Daoy (cell line): ENCODE measurements around the gene DENND4B. TPM values are rescaled to one million over a fixed set of nuclear protein-coding genes. Genes with fewer than 3 reads are reported as not detected.
A peak's percentile ranks its signal among the peaks of the same experiment; 100 is the strongest.
"Not testable (repeated sequence)": the region's sequence is repeated elsewhere in the genome, so short reads cannot be mapped to it uniquely, and the experiment has no call there.

ENCODE experiments used
- DNase-seq: peaks from one replicate; pipeline ENCODE4 v3.0.0-alpha.2; 2015; ENCODE audit warnings: low read depth
- total RNA-seq: library from RNA; depleted of rRNA; stranded (reverse); fragments of >200 nt; shearing (Covaris generic); gene quantifications from 2 replicates; pipeline ENCODE4 v1.2.3, GENCODE V29; 2014

DENND4B gene
- total RNA-seq, 1 experiment from 2014 or later = 6.6 TPM

DNA sequence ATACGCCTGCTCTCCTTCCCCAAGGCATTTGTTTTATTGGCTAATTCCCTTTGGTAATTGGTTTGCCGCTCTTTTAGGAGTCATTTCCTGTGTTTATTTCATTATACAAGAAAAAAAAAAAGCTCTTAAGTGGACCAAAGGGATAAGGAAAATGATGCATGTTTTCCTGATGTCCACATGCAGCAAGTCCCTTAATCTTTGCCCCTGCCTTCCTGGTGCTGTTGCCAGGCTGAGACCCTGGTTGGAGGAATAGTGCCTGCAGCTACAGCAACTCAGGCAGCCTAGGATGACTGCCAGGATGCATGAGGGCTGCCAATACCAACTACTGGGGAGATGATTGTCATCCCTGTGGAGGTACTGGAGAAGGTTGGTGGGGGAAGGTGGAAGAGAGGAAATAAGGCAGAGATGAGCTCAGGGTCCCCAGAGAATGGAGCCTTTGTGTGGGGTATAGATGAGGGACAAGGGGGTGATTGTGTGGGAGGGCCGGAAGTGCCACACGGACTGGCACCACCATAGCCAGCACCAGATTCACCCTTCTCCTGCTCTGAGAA lies 17.7 kb downstream of the DENND4B start:
- DNase-seq = no peak

DNA sequence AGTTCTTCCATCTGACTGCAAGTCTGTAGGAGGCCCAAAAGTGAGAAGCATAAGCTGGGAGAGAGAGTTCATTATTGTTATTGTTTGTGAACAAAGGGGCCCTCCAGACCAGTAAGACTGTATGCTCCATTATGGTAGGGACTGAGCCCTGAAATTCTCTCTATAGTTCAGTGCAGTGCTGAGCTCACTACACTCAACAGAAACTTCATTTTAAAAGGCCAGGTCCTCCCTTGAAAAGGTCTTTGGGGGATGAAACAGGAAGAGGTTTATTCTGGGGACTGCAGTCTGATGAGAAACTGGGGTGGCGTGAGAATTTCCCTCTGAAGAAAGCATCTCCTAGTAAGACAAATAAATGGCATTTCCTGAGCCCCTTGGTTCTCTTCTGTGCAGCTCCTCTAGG lies 18.3 kb downstream of the DENND4B start:
- no peak for DNase-seq

DNA sequence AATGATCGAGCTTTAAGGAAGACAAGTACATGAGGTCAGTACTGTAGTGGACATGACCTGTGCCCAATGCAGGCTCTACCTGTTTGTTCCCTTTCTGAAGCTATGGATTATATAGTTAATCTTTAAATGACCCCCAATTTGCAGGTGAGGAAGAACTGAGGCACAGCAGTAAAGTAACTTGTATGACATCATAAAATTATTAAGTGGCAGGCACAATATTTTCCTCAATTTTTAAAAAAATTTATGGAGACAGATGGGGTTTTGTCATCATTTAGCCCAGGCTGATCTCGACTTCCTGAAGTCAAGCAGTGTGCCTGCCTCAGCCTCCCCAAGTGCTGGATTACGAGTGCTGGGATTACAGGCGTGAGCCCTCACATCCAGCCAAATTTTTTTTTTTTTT lies 20.1 kb downstream of the DENND4B start:
- DNase-seq = no peak

DNA sequence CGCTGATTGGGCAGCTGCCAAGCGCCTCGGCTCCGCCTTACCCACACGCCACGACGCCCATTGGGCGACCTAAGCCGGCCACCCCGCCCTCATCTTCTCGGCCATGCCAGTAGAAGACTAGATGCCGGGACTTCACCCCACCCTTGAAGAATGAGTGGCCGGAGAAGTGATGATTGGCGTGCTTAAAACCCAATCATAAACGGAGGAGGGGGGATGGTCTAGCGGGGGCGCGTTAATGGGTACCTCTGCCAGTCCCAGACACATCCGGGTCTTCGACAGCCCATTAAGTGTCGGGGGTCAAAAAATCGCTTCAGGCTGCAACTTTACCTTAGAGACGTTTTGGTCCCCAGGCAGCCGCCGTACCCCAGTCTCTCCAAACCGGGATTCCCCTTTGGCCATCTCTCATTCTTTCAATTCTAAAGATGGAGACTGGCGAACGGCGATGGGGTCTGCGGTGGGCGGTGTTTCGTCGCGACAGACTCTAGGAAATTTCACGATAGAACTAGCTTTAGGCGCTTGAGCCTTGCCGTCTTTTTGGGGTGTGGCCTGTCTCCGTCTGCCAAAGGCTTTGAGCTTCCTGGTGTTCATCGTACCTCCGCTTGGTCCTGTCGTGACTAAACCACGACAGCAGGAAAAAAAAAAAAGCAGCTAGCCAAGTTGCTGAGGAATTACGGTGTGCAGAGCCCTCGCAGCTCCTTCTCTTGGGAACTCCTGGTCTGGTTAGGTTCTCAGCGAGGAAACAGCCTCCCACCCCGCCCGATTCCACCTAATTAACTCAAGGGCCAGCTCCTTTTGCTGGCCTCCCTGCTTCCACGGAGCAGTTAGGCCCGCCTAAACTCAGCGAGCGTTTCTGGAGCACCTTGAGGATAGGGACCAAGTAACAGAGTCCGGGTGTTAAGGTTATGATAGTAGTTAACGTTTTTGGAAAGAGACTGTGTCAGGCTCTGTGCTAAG lies 23.3 kb downstream of the DENND4B start, which contains the start of gene GATAD2B:
GATAD2B (minus strand) TSS at position 1 of the 954 bp plus-strand sequence. CDS start 94,625 bp downstream, outside the sequence.
- DNase-seq = peak; percentile 100

DNA sequence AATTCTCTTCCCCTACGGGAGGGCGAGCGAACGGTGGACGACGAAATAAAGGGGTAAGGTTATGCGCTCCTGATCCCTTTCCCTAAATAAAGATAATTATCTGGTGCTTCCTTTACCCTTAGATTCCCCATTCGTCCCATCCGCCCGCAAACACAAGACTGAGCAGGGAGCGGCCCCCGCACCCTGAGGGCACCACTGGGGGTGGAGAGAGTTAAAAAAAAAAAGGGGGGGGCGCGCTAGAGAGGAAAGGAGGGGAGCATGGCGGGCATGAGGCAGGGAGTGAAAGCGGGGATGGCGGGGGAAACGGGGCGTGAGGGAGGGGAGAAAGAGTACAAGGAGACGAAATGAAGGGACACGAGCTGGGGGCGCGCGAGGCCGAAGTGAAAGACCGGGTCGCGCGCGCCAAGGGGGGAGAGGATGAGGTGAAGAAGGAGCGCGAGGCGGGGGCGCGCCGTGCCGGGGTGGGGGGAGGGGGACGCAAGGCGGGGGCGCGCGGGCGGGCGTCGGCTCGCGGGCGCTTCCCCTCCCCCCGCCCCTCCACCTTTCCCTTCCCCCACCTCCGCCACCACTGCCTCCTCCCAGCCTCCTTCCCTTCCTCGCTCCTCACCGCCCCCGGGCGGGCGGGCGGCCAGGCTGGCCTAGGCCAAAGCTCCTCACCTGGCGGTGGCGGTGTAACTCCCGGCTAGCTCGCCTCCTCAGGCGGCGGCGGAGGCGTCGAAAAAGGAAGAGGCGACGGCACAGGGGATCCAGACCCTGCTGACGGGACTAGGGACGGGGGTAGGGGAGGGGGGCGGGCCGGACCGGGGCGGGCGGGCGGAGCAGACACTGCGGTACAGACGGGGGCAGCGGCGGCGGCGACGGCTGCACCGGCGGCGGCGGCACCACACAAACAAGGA lies 24.2 kb downstream of the DENND4B start:
- no peak for DNase-seq

DNA sequence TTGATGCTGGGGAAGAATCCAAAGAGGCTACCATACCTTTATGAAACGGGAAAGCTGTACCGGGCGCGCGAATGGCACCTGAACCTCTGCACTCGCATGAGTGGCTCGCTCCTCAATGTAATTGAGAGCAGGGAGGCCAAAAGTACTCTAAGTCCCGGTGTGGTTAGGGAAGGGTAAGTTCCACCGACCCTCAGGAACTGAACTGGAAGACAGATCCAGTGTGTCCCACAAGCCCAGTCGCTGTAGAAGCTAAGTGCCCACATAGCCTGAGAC lies 24.8 kb downstream of the DENND4B start:
- peak; percentile 25 for DNase-seq

DNA sequence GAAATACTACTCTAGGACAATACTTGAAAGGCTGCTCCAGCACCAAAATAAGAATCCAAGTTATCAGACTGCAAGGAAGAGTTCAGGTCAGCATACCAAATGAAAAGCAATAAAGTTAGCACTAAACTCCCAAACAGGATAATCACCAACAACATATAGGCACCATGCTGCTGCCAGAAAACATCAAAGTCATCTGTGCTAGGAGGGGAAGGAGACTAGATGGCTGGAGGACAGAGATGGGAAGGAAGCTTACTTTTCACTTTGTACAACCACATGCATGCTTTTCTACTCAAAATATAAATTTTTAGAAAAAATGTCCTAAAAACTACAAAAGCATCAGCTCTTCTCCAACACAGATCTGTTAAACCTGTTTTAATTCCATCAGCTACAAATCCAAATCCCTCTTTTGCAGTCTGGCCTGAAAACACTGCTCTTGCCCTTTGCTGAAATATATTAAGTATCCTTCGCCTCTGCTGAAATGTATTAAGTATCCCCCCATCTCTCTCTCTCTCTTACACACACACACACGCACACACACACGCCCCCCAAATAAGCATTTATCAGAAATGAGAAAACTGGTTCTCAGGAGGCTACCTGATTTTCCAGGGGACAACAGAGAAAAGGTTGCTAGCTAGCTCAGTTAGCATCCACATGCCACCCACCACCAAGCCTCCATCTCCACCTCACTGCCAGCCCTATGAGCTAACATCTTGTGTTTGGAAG lies 25.3 kb downstream of the DENND4B start:
- no peak for DNase-seq

DNA sequence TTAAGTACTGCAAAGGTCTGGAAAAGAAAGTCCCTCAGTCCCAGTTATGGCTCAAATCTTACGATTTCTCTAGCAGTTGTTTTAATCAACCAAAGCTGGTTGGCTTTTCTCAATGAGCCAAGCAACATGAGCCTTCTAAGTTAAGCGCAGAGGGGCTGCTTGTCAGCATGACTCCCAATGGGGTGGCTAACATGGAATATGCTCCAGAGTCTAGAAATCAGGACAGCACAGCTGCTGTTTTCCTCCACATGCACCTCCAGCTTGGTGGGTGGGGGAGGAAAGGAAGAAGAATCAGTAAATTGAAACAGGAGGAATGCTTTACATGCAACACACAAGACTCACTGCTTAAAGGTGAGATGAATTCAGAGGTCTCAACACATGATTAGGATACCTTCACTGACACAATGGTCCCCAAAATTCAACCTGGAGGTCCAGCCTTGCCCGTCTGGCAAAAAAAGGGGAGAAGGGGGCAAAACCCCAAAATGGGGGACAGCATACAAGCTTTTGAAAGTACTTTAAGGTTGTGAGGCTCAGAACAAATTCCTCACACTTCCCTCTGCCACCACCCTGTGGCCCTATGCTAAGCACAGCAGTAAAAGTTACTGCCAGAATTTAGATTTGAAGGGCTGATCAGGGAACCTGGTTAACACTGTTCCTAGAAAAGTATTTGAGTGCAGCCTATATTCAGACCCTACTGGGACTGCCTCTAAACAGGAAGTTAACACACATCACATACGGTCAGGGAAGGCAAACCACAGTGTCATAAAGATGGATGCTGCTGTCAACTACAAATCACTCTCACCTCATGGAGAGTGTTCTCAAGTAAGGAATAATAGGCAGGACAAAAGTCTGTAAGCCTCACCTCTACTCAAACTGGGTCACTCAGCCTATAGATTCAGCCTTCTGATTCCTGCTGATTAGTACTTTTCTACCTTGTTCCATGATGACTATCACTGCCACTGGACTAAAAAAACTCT lies 26.4 kb downstream of the DENND4B start:
- peak; percentile 22 for DNase-seq

DNA sequence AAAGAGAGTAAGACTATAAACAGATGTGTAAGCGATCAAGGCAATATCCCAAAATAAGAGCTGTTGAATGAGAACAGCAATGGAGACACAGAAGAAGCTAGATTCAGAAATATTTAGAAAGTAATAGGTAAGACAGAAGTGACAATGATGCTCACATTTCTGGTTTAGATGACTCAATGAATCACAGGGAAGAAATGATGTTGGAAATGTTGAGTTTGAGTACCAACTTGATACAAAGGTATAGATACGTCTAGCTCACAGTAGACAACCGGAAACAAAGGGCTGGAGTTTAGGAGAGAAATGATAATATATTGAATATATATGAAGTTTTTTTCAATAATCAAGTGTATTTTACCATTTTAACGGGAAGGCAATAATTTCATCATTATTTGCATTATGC lies 30.2 kb downstream of the DENND4B start:
- DNase-seq = no peak

DNA sequence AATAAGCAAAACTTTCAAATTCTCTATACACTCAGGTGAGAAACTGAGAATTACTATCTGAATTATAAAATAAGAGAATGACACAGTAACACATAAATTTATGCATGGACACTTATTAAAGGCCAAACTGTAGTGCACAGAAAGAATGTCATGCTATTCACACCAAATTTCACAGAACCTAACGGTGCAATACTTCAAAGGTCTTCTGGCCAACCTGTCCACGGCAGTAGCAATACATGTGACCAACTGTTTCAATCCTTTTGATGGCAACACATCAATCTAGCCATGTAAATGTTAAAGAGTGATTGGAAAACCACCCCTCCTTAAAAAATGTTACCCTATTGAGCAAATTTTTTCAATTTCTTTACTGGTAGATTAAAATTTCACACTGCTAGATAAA lies 34.2 kb downstream of the DENND4B start:
- no peak for DNase-seq

DNA sequence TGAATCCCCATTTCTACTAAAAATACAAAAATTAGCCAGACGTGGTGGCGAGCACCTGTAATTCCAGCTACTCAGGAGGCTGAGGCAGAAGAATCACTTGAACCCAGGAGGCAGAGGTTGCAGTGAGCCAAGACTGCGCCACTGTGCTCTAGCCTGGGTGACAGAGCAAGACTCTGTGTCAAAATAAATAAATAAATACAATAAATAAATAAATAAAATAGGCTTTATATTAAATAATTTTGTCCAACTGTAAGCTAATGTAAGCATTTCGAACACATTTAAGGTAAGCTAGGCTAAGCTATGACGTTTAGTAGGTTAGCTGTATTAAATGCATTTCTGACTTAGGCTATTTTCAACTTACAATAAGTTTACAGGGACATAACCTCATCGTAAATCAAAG lies 36.0 kb downstream of the DENND4B start:
- DNase-seq = not testable (repeated sequence)

DNA sequence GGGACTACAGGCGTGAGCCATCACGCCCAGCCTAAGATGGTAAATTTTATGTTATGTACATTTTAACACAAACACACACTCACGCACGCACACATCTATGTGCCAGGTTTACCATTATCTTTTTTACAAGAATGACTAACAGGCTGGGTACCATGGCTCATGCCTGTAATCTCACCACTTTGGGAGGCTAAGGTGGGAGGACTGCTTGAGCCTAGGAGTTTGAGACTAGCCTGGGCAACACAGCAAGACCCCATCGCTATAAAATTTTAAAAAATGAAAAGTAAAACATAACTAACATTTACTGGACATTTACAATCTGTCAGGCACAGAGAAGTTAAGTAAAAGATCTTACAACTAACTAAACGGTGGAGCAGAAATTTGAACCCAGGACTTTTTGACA lies 38.4 kb downstream of the DENND4B start:
- DNase-seq = no peak

DNA sequence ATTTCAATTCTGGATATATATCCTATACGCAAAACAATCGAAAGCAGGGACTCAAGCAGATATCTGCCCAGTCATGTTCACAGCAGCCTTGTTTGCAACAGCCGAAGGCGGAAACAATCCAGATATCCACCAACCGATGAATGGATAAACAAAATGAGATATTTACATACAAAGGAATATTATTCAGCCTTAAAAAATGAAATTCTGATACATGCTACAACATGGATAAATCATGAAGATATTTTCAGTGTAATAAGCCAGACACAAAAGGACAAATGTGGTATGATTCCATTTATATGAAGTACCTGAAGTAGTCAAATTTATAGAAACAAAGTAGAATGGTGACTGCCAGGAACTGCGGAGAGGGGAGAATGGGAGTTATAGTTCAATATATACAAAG lies 39.4 kb downstream of the DENND4B start:
- no peak for DNase-seq

DNA sequence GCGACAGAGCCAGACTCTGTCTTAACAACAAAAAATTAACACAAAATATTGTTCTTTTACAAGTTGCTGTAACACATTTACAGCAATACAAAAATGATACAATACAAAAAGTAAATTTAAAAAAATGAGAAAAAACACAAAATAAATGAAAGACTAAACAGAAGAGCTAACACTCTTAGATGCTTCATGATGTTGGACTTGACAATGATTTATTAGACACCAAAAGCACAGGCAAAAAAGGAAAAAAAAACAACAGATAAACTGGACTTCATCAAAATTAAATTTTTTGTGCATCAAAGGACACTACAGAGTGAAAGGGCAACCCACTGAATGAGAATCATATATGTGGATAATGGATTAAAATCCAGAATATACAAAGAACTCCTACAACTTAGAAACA lies 40.1 kb downstream of the DENND4B start:
- no peak for DNase-seq

DNA sequence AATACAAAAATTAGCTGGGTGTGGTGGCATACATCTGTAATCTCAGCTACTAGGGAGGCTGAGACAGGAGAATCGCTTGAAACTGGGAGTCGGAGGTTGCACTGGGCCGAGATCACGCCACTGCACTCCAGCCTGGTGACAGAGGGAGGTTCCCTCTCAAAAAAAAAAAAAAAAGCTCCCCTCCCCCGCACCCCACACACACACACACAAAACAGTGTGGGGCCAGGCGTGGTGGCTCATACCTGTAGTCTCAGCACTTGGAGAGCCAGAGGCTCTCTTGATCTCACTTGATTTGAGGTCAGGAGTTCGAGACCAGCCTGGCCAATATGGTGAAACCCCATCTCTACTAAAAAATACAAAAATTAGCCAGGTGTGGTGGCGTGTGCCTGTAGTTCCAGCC lies 40.6 kb downstream of the DENND4B start:
- not testable (repeated sequence) for DNase-seq

DNA sequence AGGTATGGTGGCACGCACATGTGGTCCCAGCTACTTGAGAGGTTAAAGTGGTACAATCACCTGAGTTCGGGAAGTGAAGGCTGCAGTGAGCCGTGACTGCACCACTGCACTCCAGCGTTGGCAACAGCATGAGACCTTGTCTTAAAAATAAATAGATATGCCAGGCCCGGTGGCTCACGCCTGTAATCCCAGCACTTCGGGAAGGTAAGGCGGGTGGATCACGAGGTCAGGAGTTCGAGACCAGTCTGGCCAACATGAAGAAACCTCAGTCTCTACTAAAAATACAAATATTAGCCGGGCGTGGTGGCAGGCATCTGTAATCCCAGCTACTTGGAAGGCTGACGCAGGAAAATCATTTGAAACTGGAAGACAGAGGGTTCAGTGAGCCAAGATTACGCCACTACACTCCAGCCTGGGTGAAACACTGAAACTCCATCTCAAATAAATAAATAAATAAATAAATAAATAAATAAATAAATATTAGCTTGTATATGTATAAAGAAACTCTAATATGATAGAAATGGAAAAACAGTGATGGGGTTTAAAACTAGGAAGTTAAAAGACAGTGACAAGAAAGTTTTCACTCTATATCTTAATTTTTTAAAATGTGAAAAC lies 42.6 kb downstream of the DENND4B start:
- no peak for DNase-seq

DNA sequence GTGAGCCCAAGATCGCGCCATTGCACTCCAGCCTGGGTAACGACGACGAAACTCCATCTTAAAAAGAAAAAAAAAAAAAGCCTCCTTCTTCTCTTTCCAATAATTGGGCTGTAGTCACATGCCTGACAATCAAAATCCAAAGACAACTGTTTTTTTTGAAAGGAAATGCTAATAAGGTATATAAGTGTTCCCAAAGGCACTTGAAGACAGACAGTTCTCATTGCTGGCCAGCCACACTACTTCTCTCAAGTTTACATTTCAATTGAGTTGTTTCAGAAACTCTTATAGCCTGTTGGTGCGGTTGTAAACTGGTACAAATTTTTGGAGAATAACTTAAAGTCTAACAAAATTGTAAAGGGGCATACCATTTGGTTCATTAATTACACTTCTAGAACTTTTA lies 47.0 kb downstream of the DENND4B start:
- DNase-seq = no peak

DNA sequence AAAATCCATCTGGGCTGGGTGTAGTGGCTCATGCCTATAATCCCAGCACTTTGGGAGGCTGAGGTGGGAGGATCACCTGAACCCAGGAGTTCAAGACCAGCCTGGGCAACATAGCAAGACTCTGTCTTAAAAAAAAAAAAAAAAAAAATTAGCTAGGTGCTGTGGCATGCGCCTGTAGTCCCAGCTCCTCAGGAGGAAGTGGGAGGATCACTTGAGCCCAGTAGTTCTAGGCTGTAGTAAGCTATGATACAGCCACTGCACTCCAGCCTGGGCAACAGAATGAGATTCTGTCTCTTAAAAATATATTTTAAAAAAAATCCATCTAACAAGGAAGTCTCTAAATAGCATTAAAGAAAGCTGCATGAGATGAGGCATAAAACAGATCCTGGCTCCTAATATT lies 50.7 kb downstream of the DENND4B start:
- DNase-seq = not testable (repeated sequence)

DNA sequence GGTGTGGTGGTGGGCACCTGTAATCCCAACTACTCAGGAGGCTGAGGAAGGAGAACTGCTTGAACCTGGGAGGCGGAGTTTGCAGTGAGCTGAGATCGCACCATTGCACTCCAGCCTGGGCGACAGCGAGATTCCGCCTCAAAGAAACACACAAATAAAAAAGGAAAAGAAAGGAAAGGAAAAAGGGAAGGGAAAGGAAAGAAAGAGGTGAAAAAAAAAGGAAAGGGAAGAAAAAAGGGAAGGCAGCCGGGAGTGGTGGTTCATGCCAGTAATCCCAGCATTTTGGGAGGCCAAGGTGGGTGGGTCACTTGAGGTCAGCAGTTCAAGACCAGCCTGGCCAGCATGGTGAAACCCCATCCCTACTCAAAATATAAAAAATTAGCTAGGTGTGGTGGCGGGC lies 55.5 kb downstream of the DENND4B start:
- DNase-seq = not testable (repeated sequence)

DNA sequence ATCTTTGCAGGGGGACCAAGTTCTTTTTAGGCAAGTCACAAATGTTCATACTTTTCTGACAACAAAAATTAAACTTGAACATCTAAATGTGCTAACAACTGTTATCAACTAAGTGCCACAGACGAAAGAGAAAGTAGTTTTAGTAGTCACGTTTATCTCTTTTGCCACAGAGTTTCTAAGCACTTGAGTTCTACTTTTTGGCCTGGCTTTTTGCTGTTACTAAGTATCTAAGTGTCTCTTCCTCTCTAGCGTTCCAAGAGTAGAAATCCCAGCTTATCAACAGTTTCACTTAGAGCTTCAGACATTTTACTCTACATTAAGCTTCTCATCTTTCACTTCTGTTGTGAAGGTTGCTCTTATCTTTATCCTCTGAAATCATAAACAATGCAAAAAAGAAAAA lies 58.0 kb downstream of the DENND4B start:
- no peak for DNase-seq
